ENCODE results near the gene ANKRD1. TPM values are rescaled to one million over a fixed set of nuclear protein-coding genes. Genes with fewer than 3 reads are reported as not detected.

Gene ANKRD1
- total and polyA plus RNA-seq, 2 of the 8 experiments (the other 6 are each of a cell fraction or from before 2014, with no cell fraction given): 0.03 TPM; not detected in 1

- TF ChIP-seq, protein P1, sequence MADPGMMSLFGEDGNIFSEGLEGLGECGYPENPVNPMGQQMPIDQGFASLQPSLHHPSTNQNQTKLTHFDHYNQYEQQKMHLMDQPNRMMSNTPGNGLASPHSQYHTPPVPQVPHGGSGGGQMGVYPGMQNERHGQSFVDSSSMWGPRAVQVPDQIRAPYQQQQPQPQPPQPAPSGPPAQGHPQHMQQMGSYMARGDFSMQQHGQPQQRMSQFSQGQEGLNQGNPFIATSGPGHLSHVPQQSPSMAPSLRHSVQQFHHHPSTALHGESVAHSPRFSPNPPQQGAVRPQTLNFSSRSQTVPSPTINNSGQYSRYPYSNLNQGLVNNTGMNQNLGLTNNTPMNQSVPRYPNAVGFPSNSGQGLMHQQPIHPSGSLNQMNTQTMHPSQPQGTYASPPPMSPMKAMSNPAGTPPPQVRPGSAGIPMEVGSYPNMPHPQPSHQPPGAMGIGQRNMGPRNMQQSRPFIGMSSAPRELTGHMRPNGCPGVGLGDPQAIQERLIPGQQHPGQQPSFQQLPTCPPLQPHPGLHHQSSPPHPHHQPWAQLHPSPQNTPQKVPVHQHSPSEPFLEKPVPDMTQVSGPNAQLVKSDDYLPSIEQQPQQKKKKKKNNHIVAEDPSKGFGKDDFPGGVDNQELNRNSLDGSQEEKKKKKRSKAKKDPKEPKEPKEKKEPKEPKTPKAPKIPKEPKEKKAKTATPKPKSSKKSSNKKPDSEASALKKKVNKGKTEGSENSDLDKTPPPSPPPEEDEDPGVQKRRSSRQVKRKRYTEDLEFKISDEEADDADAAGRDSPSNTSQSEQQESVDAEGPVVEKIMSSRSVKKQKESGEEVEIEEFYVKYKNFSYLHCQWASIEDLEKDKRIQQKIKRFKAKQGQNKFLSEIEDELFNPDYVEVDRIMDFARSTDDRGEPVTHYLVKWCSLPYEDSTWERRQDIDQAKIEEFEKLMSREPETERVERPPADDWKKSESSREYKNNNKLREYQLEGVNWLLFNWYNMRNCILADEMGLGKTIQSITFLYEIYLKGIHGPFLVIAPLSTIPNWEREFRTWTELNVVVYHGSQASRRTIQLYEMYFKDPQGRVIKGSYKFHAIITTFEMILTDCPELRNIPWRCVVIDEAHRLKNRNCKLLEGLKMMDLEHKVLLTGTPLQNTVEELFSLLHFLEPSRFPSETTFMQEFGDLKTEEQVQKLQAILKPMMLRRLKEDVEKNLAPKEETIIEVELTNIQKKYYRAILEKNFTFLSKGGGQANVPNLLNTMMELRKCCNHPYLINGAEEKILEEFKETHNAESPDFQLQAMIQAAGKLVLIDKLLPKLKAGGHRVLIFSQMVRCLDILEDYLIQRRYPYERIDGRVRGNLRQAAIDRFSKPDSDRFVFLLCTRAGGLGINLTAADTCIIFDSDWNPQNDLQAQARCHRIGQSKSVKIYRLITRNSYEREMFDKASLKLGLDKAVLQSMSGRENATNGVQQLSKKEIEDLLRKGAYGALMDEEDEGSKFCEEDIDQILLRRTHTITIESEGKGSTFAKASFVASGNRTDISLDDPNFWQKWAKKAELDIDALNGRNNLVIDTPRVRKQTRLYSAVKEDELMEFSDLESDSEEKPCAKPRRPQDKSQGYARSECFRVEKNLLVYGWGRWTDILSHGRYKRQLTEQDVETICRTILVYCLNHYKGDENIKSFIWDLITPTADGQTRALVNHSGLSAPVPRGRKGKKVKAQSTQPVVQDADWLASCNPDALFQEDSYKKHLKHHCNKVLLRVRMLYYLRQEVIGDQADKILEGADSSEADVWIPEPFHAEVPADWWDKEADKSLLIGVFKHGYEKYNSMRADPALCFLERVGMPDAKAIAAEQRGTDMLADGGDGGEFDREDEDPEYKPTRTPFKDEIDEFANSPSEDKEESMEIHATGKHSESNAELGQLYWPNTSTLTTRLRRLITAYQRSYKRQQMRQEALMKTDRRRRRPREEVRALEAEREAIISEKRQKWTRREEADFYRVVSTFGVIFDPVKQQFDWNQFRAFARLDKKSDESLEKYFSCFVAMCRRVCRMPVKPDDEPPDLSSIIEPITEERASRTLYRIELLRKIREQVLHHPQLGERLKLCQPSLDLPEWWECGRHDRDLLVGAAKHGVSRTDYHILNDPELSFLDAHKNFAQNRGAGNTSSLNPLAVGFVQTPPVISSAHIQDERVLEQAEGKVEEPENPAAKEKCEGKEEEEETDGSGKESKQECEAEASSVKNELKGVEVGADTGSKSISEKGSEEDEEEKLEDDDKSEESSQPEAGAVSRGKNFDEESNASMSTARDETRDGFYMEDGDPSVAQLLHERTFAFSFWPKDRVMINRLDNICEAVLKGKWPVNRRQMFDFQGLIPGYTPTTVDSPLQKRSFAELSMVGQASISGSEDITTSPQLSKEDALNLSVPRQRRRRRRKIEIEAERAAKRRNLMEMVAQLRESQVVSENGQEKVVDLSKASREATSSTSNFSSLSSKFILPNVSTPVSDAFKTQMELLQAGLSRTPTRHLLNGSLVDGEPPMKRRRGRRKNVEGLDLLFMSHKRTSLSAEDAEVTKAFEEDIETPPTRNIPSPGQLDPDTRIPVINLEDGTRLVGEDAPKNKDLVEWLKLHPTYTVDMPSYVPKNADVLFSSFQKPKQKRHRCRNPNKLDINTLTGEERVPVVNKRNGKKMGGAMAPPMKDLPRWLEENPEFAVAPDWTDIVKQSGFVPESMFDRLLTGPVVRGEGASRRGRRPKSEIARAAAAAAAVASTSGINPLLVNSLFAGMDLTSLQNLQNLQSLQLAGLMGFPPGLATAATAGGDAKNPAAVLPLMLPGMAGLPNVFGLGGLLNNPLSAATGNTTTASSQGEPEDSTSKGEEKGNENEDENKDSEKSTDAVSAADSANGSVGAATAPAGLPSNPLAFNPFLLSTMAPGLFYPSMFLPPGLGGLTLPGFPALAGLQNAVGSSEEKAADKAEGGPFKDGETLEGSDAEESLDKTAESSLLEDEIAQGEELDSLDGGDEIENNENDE (IDR thresholded peaks at IDR 0.05; ENCODE audit: insufficient replicate concordance, low read length): no peak
- TF ChIP-seq HDAC6 (IDR thresholded peaks at IDR 0.05; ENCODE audit: low read depth, low read length) (no peak), POLR2A (IDR thresholded peaks at IDR 0.05; ENCODE audit: control extremely low read depth in 1 of 2, low read depth in 2 of 2, low read length in 2 of 2) (no peak), ZNF274 (IDR thresholded peaks at IDR 0.05; ENCODE audit: borderline replicate concordance, extremely low read depth, low read length) (no peak), TBP (IDR thresholded peaks at IDR 0.05; ENCODE audit: low read depth, low read length) (no peak), BRCA1 (IDR thresholded peaks at IDR 0.05; ENCODE audit: low read depth, low read length) (no peak), BACH1 (IDR thresholded peaks at IDR 0.05; ENCODE audit: low read length) (no peak), ASH2L (IDR thresholded peaks at IDR 0.05; ENCODE audit: low read length) (no peak), GABPA (IDR thresholded peaks at IDR 0.05; ENCODE audit: borderline replicate concordance, insufficient read depth, low read length) (no peak)
- TF ChIP-seq, protein P2, sequence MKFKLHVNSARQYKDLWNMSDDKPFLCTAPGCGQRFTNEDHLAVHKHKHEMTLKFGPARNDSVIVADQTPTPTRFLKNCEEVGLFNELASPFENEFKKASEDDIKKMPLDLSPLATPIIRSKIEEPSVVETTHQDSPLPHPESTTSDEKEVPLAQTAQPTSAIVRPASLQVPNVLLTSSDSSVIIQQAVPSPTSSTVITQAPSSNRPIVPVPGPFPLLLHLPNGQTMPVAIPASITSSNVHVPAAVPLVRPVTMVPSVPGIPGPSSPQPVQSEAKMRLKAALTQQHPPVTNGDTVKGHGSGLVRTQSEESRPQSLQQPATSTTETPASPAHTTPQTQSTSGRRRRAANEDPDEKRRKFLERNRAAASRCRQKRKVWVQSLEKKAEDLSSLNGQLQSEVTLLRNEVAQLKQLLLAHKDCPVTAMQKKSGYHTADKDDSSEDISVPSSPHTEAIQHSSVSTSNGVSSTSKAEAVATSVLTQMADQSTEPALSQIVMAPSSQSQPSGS (IDR thresholded peaks at IDR 0.05; ENCODE audit: low read length): no peak
Observed at GRCh38 chr10:90879062-90879461, 41.8 kb downstream of the ANKRD1 start (continued).
